ENCODE results near the gene MAP10. TPM values are rescaled to one million over a fixed set of nuclear protein-coding genes. Genes with fewer than 3 reads are reported as not detected.

MAP10 gene
- total and polyA plus RNA-seq, 10 of the 15 experiments (the other 5 are each of a cell fraction or from before 2014, with no cell fraction given), result 0.85 to 5.0 (median 4.3) TPM

- H3K9me3 ChIP-seq (replicated peaks; ENCODE audit: control insufficient read depth, insufficient read depth, low read length), result no peaks in the 10 kb centered on the region
- H3K36me3 ChIP-seq (ENCODE audit: control insufficient read depth in 2 of 2, insufficient read depth in 2 of 2, low read length in 1 of 2), result no peaks in the 10 kb centered on the region
- H3K27me3 ChIP-seq (replicated peaks in 1 of 2; ENCODE audit: control insufficient read depth in 2 of 2, insufficient read depth in 2 of 2, low read length in 1 of 2), result no peaks in the 10 kb centered on the region; a peak in 2 of 4 replicates
- H3K4me3 ChIP-seq, result no peak overlapping the region
- no peaks in the 10 kb centered on the region for H4K20me1 ChIP-seq (ENCODE audit: control insufficient read depth, insufficient read depth)
- ChIA-PET SMC1A (ENCODE audit: uncharacterized antibody, unreplicated experiment) (no interaction called here), CTCF (no interaction called here), RAD21 (ENCODE audit: unreplicated experiment) (no interaction called here), POLR2A (interaction anchor here (0.7 kb wide), 1 partner anchor 219 kb away, joined by 3 read pairs; no protein-coding TSS in a partner anchor)
- H3K27ac ChIP-seq (ENCODE audit: control insufficient read depth, insufficient read depth), result no peak overlapping the region
- DNase-seq (ENCODE audit: low read depth, low spot score), result no peak
- no peak overlapping the region for H3K9ac ChIP-seq (ENCODE audit: control insufficient read depth, insufficient read depth, low read length)
- no peaks in the 10 kb centered on the region for H3K4me1 ChIP-seq (ENCODE audit: control insufficient read depth, insufficient read depth, low read length)
- no peak overlapping the region for H3K4me2 ChIP-seq (ENCODE audit: control insufficient read depth, insufficient read depth)
- no peak overlapping the region for H2AFZ ChIP-seq (ENCODE audit: control insufficient read depth, low read depth, low read length)
- BruUV-seq (replicated peaks), result no TSS peak
- no peak for FAIRE-seq
- WGBS (ENCODE audit: insufficient coverage, insufficient replicate concordance, low lambda C conversion rate, missing lambda C conversion rate), result 37% methylated on average over 6 of the region's 6 CpGs
- in situ Hi-C loops (cut with MboI) (no loop called here), intact Hi-C loops (cut with micrococcal nuclease; ENCODE audit: unreplicated experiment) (no loop called here)
- no peak for ATAC-seq
- no peaks in the 10 kb centered on the region for H3K79me2 ChIP-seq (ENCODE audit: control insufficient read depth, insufficient read depth, low read length)
- no peak for TF ChIP-seq PAX8 (IDR thresholded peaks at IDR 0.05)
- no peak for TF ChIP-seq ZNF384 (IDR thresholded peaks at IDR 0.05; ENCODE audit: borderline replicate concordance, low read depth, low read length)
- no peak for TF ChIP-seq E4F1 (IDR thresholded peaks at IDR 0.05; ENCODE audit: borderline replicate concordance, partially characterized antibody)
- no peak for TF ChIP-seq IKZF1 (conservative IDR thresholded peaks at IDR 0.05)
- no peak for TF ChIP-seq NKRF (conservative IDR thresholded peaks at IDR 0.05)
- no peak for TF ChIP-seq BHLHE40 (IDR thresholded peaks at IDR 0.05; ENCODE audit: borderline replicate concordance in 1 of 2, low read depth in 2 of 2, low read length in 1 of 2)
- no peak for TF ChIP-seq CTCF (IDR thresholded peaks at IDR 0.05 in 2 of 3, conservative IDR thresholded peaks at IDR 0.05 in 1 of 3; ENCODE audit: control insufficient read depth in 2 of 3, extremely low read depth in 1 of 3, insufficient read depth in 1 of 3, low read depth in 3 of 3, low read length in 3 of 3)
- TF ChIP-seq BRCA1 (IDR thresholded peaks at IDR 0.05; ENCODE audit: low read depth, low read length), result no peak
- TF ChIP-seq PBX3 (IDR thresholded peaks at IDR 0.05; ENCODE audit: insufficient replicate concordance, low read depth, low read length), result no peak
- TF ChIP-seq YBX1 (IDR thresholded peaks at IDR 0.05), result no peak
- no peak for TF ChIP-seq ZZZ3 (IDR thresholded peaks at IDR 0.05; ENCODE audit: control insufficient read depth, insufficient read length, low read depth)
- TF ChIP-seq TCF3 (IDR thresholded peaks at IDR 0.05; ENCODE audit: borderline replicate concordance, insufficient read depth, low read depth, low read length), result no peak
- no peak for TF ChIP-seq ELK1 (IDR thresholded peaks at IDR 0.05; ENCODE audit: low read depth, low read length)
- TF ChIP-seq MYC (IDR thresholded peaks at IDR 0.05; ENCODE audit: insufficient read depth, insufficient read length, insufficient replicate concordance, low read length, severe bottlenecking), result no peak
- no peak for TF ChIP-seq NFYB (IDR thresholded peaks at IDR 0.05; ENCODE audit: insufficient read depth, low read depth, low read length)
Observed at GRCh38 chr1:232835166-232835565, 29.9 kb downstream of the MAP10 start.

Measured in GM12878 (cell line).